Measurements from ENCODE around the gene OGDH.

OGDH gene

DNA sequence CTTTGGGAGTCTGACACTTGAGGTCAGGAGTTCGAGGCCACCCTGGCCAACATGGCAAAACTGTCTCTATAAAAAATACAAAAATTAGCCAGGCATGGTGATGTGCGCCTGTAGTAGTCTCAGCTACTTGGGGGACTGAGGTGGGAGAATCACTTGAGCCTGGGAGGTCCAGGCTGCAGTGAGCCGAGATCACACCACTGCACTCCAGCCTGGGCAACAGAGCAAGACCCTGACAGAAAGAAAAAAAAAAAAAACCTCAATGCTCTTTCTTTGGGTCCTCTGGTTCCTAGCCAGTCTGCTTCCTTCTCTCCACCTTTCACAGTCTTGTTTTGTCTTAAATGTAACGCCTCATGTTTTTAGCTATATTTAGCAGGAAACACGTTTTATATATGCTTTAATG lies 9.4 kb downstream of the OGDH start:
- no peak overlapping the region for H3K27ac ChIP-seq
- TF ChIP-seq ZFX (IDR thresholded peaks at IDR 0.05): no peak
- TF ChIP-seq, protein P1, sequence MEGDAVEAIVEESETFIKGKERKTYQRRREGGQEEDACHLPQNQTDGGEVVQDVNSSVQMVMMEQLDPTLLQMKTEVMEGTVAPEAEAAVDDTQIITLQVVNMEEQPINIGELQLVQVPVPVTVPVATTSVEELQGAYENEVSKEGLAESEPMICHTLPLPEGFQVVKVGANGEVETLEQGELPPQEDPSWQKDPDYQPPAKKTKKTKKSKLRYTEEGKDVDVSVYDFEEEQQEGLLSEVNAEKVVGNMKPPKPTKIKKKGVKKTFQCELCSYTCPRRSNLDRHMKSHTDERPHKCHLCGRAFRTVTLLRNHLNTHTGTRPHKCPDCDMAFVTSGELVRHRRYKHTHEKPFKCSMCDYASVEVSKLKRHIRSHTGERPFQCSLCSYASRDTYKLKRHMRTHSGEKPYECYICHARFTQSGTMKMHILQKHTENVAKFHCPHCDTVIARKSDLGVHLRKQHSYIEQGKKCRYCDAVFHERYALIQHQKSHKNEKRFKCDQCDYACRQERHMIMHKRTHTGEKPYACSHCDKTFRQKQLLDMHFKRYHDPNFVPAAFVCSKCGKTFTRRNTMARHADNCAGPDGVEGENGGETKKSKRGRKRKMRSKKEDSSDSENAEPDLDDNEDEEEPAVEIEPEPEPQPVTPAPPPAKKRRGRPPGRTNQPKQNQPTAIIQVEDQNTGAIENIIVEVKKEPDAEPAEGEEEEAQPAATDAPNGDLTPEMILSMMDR (conservative IDR thresholded peaks at IDR 0.05): no peak

DNA sequence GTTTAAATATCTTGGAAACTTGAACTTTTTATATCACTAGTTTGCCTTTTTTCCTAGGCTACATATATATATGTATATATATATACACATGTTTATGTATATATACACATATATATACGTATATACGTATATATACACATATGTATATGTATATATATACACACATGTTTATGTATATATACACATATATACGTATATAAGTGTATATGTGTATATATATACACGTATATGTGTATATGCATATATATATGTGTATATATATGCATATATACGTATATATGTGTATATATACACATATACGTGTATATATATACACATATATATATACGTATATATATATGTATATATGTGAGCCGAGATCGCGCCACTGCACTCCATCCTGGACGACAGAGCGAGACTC lies 10.1 kb downstream of the OGDH start:
- H3K27ac ChIP-seq: no peak overlapping the region
- TF ChIP-seq, protein P1 (conservative IDR thresholded peaks at IDR 0.05): no peak

DNA sequence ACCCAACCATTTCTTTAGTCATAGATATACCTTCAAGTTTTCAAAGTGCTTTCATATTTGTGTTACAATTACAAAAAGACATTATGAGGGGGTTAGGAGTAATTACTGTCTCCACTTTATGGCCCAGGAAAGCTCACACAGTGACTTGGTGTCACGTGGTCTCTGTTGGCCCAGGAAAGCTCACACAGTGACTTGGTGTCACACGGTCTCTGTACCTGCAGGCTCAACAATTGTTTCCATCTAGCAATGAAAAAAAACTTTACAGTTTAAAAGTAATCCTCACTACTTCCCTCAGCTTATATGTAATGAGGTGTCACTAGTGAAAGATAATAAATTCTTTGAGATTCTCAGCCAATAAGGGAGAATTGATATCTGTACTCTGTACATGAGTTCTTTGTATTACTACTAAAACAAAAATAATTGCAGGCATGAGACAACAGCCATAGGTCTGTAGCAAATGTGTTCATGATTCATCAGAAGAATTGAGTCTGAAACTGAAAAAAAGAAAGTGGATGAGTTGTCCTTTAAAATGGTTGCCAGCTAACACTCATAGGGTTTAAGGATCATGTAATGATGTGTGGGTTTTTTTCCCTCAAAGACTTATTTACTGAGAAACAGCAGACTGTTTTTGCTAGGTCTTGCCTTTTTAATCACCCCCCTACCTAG lies 10.9 kb downstream of the OGDH start:
- TF ChIP-seq ZFX (IDR thresholded peaks at IDR 0.05): no peak
- H3K27ac ChIP-seq: 0 out of 2 replicates have a peak overlapping the region, but pooled peaks have one; percentile 17

DNA sequence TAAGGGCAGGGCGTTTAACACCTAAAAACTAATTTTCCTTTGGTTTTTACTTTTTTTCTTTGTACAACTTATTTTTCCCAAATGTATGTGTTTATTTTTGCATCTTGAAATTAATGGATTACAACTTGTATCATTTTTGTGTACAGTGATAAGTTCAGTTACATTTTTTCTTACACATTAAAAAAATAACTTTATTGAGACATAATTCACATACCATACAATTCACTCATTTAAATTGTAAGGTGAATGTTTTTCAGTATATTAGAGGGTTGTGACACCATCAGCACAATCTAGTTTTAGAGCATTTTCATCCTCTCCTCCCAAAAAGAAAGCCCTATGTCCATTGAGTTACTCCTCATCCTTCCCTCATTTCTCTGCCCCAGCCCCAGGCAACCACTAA lies 11.6 kb downstream of the OGDH start:
- H3K27ac ChIP-seq: no peak overlapping the region
- no peak for TF ChIP-seq ZFX (IDR thresholded peaks at IDR 0.05)
- TF ChIP-seq, protein P1 (conservative IDR thresholded peaks at IDR 0.05): no peak

DNA sequence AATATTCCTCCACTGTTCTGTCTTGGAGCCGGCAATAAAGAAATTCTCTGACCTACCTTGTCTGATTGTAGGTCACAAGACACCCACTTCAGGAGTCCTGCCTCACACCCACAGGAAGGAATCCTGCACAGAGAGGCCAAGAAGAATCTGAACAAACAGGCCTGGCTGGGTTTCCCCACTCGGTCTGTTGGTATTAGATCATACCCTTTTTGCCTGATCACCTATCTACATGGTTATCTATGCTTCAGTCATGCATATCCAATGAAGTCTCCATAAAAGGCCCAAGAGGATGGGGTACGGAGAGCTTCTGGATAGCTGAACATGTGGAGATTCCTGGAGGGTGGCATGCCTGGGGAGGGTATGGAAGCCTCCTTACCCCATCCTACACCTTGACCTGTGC lies 12.3 kb downstream of the OGDH start:
- TF ChIP-seq, protein P1 (conservative IDR thresholded peaks at IDR 0.05): no peak
- TF ChIP-seq ZFX (IDR thresholded peaks at IDR 0.05): no peak
- peak overlapping the region; percentile 55; the same call in 1 of the 2 replicates for H3K27ac ChIP-seq

DNA sequence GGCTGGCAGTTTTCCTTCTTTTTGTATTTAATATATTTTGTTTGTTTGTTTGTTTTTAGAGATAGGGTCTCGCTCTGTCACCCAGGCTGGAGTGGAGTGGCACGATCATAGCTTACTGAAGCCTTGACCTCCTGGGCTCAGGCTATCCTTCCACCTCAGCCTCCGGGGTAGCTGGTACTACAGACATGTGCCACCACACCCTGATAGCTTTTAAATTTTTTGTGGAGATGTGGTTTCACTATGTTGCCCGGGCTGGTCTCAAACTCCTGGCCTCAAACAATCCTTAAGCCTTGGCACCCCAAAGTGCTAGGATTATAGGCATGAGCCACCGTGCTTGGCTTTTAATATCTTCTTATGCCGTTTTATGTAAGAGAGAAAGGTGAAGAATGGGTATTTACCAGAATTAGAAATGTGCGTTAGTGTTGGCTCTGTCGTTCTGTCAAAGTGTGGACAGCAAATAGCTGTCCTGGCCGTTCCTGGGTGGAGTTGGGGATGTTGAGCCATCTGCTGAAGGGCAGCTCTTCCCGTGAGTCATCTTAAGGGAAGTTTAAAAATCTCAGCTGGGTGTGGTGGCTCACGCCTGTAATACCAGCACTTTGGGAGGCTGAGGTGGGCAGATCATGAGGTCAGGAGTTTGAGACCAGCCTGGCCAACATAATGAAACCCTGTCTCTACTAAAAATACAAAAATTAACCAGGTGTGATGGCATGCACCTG lies 14.8 kb downstream of the OGDH start:
- TF ChIP-seq, protein P1 (conservative IDR thresholded peaks at IDR 0.05): no peak

DNA sequence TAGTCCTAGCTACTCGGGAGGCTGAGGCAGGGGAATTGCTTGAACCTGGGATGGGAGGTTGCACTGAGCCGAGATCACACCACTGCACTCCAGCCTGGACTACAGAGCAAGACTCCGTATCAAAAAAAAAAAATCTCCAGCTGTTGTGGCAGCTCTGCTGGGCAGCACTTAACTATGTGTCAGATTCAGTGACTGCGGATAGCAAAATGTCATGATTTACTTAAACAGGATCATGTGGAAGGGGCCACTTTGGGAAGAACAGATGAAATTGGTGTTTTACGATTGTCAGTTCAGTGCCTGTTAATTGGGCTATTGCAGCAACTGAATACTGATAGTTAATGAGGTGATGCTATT lies 15.3 kb downstream of the OGDH start:
- no peak for TF ChIP-seq ZFX (IDR thresholded peaks at IDR 0.05)
- TF ChIP-seq, protein P1 (conservative IDR thresholded peaks at IDR 0.05): no peak

More for the DNA sequence above, 14.8 kb downstream of the OGDH start:
- H3K27ac ChIP-seq: peak overlapping the region; percentile 48

More for the DNA sequence above, 15.3 kb downstream of the OGDH start:
- H3K27ac ChIP-seq: peak overlapping the region; percentile 48
